ENCODE measurements around the gene PRRG3. TPM values are rescaled to one million over a fixed set of nuclear protein-coding genes. Genes with fewer than 3 reads are reported as not detected.

The PRRG3 gene
- total and polyA plus RNA-seq, 9 of the 15 experiments (the other 6 are each of a cell fraction or from before 2014, with no cell fraction given), result not detected

- no peaks in the 10 kb centered on the region for H3K9me1 ChIP-seq (ENCODE audit: control insufficient read depth, insufficient read depth, low read length)
- H3K4me2 ChIP-seq (ENCODE audit: insufficient read depth, low read length), result no peak overlapping the region
- ChIA-PET POLR2A (no interaction called here), CTCF (ENCODE audit: low intra/inter-chr PET ratio) (no interaction called here)
- 6% methylated on average over 6 of the region's 6 CpGs for WGBS (ENCODE audit: insufficient coverage, low coverage, missing lambda C conversion rate)
- no peaks in the 10 kb centered on the region for H3K79me2 ChIP-seq (ENCODE audit: control insufficient read depth, insufficient read depth, low read length)
- peaks cover 0 to 32% of the 10 kb centered on the region in 2 experiments; a peak in 3 of 5 replicates for H3K27me3 ChIP-seq (ENCODE audit: control insufficient read depth in 2 of 2, insufficient read depth in 2 of 2, low read length in 2 of 2)
- H2AFZ ChIP-seq (ENCODE audit: low read depth, low read length), result no peak overlapping the region
- no peaks in the 10 kb centered on the region for H3K36me3 ChIP-seq (ENCODE audit: control insufficient read depth, insufficient read depth, low read length)
- no peak overlapping the region for H3K27ac ChIP-seq (ENCODE audit: extremely low read depth, low read depth, low read length)
- DNase-seq (ENCODE audit: extremely low read depth in 1 of 4, low spot score in 3 of 4) (no peak), ATAC-seq (no peak), FAIRE-seq (no peak)
- no peak overlapping the region for H3K9ac ChIP-seq (ENCODE audit: insufficient read depth in 1 of 2, low read depth in 2 of 2, low read length in 2 of 2)
- no peak overlapping the region for H3K4me3 ChIP-seq
- in situ Hi-C loops (cut with MboI) (loop anchor here (25.0 kb wide), 1 partner anchor 931 kb away; no protein-coding TSS in a partner anchor), intact Hi-C loops (cut with micrococcal nuclease) (no loop called here)
- no TSS peak for BruUV-seq (replicated peaks)
- no peaks in the 10 kb centered on the region for H4K20me1 ChIP-seq (replicated peaks; ENCODE audit: control insufficient read depth, insufficient read depth, low read length)
- no peaks in the 10 kb centered on the region for H3K9me3 ChIP-seq (replicated peaks; ENCODE audit: control insufficient read depth, insufficient read depth, low read depth, low read length)
- no peaks in the 10 kb centered on the region; a peak in 1 of 5 replicates for H3K4me1 ChIP-seq (replicated peaks in 1 of 2; ENCODE audit: control insufficient read depth in 2 of 2, insufficient read depth in 2 of 2, low read length in 2 of 2)
- no peak for TF ChIP-seq PRMT5 (CRISPR knock-in tag; IDR thresholded peaks at IDR 0.05)
- no peak for TF ChIP-seq ZNF76 (CRISPR knock-in tag; IDR thresholded peaks at IDR 0.05; ENCODE audit: borderline replicate concordance)
- TF ChIP-seq TFAP4 (CRISPR knock-in tag; IDR thresholded peaks at IDR 0.05; ENCODE audit: borderline replicate concordance), result no peak
- no peak for TF ChIP-seq RBM34 (IDR thresholded peaks at IDR 0.05; ENCODE audit: borderline replicate concordance, insufficient read depth, low read length)
- no peak for TF ChIP-seq GATAD2B (IDR thresholded peaks at IDR 0.05; ENCODE audit: borderline replicate concordance)
- TF ChIP-seq, protein P1, sequence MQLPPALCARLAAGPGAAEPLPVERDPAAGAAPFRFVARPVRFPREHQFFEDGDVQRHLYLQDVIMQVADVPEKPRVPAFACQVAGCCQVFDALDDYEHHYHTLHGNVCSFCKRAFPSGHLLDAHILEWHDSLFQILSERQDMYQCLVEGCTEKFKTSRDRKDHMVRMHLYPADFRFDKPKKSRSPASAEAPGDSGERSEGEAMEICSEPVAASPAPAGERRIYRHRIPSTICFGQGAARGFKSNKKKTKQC (CRISPR knock-in tag; IDR thresholded peaks at IDR 0.05), result no peak
- TF ChIP-seq PML (IDR thresholded peaks at IDR 0.05; ENCODE audit: low read length), result no peak
- TF ChIP-seq ZBTB34 (CRISPR knock-in tag; IDR thresholded peaks at IDR 0.05), result no peak
- TF ChIP-seq ZZZ3 (IDR thresholded peaks at IDR 0.05), result no peak
- TF ChIP-seq, protein P2, sequence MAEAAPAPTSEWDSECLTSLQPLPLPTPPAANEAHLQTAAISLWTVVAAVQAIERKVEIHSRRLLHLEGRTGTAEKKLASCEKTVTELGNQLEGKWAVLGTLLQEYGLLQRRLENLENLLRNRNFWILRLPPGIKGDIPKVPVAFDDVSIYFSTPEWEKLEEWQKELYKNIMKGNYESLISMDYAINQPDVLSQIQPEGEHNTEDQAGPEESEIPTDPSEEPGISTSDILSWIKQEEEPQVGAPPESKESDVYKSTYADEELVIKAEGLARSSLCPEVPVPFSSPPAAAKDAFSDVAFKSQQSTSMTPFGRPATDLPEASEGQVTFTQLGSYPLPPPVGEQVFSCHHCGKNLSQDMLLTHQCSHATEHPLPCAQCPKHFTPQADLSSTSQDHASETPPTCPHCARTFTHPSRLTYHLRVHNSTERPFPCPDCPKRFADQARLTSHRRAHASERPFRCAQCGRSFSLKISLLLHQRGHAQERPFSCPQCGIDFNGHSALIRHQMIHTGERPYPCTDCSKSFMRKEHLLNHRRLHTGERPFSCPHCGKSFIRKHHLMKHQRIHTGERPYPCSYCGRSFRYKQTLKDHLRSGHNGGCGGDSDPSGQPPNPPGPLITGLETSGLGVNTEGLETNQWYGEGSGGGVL (CRISPR knock-in tag; IDR thresholded peaks at IDR 0.05), result no peak
- TF ChIP-seq JUNB (CRISPR knock-in tag; conservative IDR thresholded peaks at IDR 0.05), result no peak
- TF ChIP-seq PHF8 (IDR thresholded peaks at IDR 0.05; ENCODE audit: borderline replicate concordance, low read length), result no peak
- no peak for TF ChIP-seq CHCHD3 (CRISPR knock-in tag; IDR thresholded peaks at IDR 0.05)
- no peak for TF ChIP-seq MTA1 (IDR thresholded peaks at IDR 0.05; ENCODE audit: borderline replicate concordance)
- TF ChIP-seq E2F6 (IDR thresholded peaks at IDR 0.05; ENCODE audit: borderline replicate concordance in 1 of 2, extremely low read depth in 1 of 2, insufficient read depth in 1 of 2, insufficient read length in 1 of 2, low read depth in 1 of 2, low read length in 1 of 2, poor library complexity in 1 of 2, severe bottlenecking in 1 of 2), result no peak
- TF ChIP-seq HNRNPUL1 (IDR thresholded peaks at IDR 0.05; ENCODE audit: low read length), result no peak
- no peak for TF ChIP-seq ZNF23 (CRISPR knock-in tag; IDR thresholded peaks at IDR 0.05)
- no peak for TF ChIP-seq ZNF174 (CRISPR knock-in tag; IDR thresholded peaks at IDR 0.05)
Measured at GRCh38 chrX:151692825-151693224, 2.4 kb upstream of the PRRG3 start.

Data from K562 (cell line).